ENCODE data around the gene PPP1R3F. TPM values are rescaled to one million over a fixed set of nuclear protein-coding genes. Genes with fewer than 3 reads are reported as not detected.

The PPP1R3F gene
- total RNA-seq, 1 experiment from 2014 or later = 8.9 TPM

DNA sequence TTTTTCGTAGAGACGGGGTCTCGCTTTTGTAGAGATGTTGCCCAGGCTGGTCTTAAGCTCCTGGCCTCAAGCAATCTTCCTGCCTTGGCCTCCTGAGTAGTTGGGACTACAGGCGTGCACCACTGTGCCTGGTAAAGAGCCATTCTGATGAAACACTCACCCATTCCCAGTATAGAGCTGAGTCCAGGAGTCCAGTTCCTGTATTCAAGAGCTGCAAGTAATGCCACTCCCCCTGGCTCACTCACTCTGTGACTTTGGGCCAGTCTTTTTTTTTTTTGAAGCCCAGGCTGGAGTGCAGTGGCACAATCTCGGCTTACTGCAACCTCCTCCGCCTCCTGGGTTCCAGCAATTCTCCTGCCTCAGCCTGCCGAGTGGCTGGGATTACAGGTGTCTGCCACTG, 30.9 kb upstream of the PPP1R3F start:
- H3K27me3 ChIP-seq (ENCODE audit: control insufficient read depth, insufficient read depth, low read length) = no peaks in the 10 kb centered on the region
- H3K36me3 ChIP-seq (replicated peaks; ENCODE audit: control insufficient read depth, insufficient read depth, low read length) = no peaks in the 10 kb centered on the region
- H3K4me3 ChIP-seq (ENCODE audit: insufficient read depth, low read depth, low read length) = no peak overlapping the region
- no peak for DNase-seq

DNA sequence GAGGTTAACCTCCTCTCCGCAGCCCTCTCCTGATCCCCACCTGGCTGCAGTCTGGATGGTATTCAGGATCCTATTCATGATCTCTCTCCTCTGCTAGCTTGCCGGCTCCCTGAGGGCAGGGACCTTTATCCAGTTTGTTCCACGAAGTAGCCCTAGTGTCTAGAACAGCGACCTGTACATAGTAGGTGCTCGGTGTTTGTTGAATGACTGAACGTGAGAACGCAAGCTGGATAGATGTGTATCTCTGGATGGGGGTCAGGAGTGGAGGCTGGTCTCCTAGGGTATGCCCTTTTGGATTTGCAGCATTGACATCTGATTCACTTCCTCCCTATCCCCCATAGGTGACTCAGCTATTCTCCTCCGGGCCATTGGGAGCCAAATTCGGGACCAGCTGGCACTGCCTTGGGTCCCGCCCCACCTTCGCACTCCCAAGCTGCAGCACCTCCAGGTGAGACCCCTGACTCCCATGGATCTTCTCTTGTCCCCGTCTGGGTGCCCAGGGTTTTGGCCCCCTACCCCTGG, 27.0 kb upstream of the PPP1R3F start:
- no peak for DNase-seq
- Histone ChIP-seq H3K27me3 (ENCODE audit: control insufficient read depth, insufficient read depth, low read length) (no peaks in the 10 kb centered on the region), H3K36me3 (replicated peaks; ENCODE audit: control insufficient read depth, insufficient read depth, low read length) (no peaks in the 10 kb centered on the region), H3K4me3 (ENCODE audit: insufficient read depth, low read depth, low read length) (no peak overlapping the region)

DNA sequence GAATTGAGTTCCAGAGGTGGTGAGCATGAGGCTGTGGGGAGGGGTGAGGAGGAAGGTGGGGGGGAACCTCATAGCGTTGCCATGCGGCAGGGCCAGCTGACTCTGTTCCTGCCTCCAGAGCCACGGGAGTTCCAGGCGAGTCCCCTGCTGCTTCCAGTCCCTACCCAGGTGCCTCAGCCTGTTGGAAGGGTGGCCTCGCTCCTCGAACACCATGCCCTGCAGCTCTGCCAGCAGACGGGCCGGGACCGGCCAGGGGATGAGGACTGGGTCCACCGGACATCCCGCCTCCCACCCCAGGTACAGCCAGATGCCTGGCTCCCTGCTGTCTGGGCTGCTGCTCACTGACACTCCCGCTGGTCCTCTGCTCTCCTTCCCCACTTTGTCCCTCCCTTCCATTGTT, 26.4 kb upstream of the PPP1R3F start:
- Histone ChIP-seq H3K27me3 (ENCODE audit: control insufficient read depth, insufficient read depth, low read length) (no peaks in the 10 kb centered on the region), H3K4me3 (ENCODE audit: insufficient read depth, low read depth, low read length) (no peak overlapping the region)
- peak; percentile 31 for DNase-seq

DNA sequence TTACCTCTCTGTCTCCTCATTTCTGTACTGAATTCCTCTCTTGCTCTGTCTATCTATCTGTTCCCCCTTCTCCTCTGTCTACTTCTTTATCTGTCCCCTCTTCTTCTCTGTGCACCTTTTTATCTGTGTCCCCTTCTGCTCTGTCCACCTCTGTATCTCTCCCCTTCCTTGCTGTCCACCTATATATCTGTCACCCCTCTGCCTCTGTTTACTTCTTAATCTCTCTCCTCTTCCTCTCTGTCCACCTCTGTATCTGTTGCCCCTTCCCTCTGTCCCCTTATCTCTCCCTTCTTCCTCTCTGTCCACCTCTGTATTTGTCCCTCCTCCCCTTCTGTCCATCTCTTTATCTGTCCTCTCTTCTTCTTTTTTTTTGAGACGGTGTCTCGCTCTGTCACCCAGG, 25.4 kb upstream of the PPP1R3F start:
- Histone ChIP-seq H3K36me3 (replicated peaks; ENCODE audit: control insufficient read depth, insufficient read depth, low read length) (no peaks in the 10 kb centered on the region), H3K27me3 (ENCODE audit: control insufficient read depth, insufficient read depth, low read length) (no peaks in the 10 kb centered on the region), H3K4me3 (ENCODE audit: insufficient read depth, low read depth, low read length) (no peak overlapping the region)
- no peak for DNase-seq

More for the DNA sequence above, 26.4 kb upstream of the PPP1R3F start:
- no peaks in the 10 kb centered on the region for H3K36me3 ChIP-seq (replicated peaks; ENCODE audit: control insufficient read depth, insufficient read depth, low read length)

DNA sequence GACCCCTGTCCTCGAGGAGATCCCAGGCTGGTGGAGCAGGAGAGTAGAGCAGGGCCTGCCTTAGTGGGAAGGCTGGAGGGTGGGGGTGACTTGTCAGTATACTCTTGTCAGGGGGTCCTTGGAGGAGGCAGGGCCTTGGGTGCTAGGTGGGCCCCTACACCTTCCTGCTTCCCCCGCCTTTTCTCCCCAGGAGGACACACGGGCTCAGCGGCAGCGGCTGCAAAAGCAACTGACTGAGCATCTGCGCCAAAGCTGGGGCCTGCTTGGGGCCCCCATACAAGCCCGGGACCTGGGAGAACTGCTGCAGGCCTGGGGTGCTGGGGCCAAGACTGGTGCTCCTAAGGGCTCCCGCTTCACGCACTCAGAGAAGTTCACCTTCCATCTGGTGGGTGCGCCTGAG, 23.1 kb upstream of the PPP1R3F start:
- no peak for DNase-seq
- Histone ChIP-seq H3K36me3 (replicated peaks; ENCODE audit: control insufficient read depth, insufficient read depth, low read length) (no peaks in the 10 kb centered on the region), H3K4me3 (ENCODE audit: insufficient read depth, low read depth, low read length) (no peak overlapping the region), H3K27me3 (ENCODE audit: control insufficient read depth, insufficient read depth, low read length) (no peaks in the 10 kb centered on the region)

DNA sequence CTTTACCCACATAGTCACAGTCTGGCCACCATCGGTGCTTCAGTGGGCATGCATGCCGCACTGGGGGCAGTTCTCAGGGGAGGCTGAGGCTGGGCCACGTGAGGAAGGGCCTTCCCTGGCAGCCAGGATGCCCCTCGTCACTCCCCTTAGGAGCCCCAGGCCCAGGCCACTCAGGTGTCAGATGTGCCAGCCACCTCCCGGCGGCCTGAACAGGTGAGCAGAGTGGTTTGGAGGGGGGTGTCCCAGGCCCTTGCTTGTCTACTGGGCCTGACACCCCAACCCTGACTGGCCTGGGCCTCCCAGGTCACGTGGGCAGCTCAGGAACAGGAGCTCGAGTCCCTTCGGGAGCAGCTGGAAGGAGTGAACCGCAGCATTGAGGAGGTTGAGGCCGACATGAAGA, 22.2 kb upstream of the PPP1R3F start:
- Histone ChIP-seq H3K27me3 (ENCODE audit: control insufficient read depth, insufficient read depth, low read length) (no peaks in the 10 kb centered on the region), H3K4me3 (ENCODE audit: insufficient read depth, low read depth, low read length) (no peak overlapping the region), H3K36me3 (replicated peaks; ENCODE audit: control insufficient read depth, insufficient read depth, low read length) (no peaks in the 10 kb centered on the region)
- peak; percentile 35 for DNase-seq

DNA sequence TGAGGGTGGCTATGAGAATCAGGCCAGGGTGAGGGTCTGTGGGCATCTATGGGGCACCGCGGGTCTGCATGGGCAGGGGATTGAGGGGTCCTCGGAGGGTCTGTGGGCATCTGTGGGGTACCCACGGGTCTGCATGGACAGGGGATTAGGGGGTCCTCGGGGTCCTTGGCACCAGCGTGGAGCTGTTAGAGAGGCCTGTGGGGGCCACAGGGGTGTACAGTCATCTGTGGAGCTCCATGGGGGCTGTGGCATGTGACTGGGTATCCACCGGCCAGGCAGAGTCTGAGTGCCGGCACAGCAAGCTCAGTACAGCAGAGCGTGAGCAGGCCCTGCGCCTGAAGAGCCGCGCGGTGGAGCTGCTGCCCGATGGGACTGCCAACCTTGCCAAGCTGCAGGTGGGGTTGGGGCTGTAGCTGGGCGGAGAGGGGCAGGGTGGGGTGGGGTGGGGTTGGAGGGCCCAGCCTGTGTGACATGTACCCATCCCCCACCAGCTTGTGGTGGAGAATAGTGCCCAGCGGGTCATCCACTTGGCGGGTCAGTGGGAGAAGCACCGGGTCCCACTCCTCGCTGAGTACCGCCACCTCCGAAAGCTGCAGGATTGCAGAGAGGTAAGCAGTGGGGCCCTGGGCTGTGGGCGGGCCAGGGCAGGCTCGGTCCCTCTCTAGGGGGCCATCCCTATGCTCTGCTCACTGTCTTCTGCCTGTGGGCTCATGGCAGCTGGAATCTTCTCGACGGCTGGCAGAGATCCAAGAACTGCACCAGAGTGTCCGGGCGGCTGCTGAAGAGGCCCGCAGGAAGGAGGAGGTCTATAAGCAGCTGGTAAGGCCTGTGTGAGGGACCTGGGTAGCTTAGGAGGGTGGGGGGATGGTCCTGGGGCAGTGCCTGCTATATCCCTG, 21.4 kb upstream of the PPP1R3F start:
- Histone ChIP-seq H3K27me3 (ENCODE audit: control insufficient read depth, insufficient read depth, low read length) (no peaks in the 10 kb centered on the region), H3K4me3 (ENCODE audit: insufficient read depth, low read depth, low read length) (no peak overlapping the region), H3K36me3 (replicated peaks; ENCODE audit: control insufficient read depth, insufficient read depth, low read length) (no peaks in the 10 kb centered on the region)
- DNase-seq = peak; percentile 34

DNA sequence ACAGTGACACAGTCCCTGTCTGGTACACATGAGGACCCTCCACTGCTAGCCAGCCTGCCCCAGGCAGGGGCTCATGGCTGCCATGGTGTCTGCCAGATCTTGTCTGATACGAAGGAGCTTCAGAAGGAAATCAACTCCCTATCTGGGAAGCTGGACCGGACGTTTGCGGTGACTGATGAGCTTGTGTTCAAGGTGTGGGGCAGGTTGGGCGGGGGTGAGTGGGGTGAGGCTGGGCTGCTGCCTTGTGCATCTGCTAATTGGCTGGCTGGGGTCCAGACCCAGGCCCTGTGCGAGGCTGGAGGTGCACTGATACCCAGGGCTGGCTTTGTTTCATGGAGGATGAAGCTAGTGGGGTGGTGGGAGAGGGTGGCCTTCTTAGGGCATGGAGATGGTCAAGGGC, 20.5 kb upstream of the PPP1R3F start:
- no peak overlapping the region for H3K4me3 ChIP-seq (ENCODE audit: insufficient read depth, low read depth, low read length)
- no peaks in the 10 kb centered on the region for H3K36me3 ChIP-seq (replicated peaks; ENCODE audit: control insufficient read depth, insufficient read depth, low read length)
- DNase-seq = peak; percentile 28
- no peaks in the 10 kb centered on the region for H3K27me3 ChIP-seq (ENCODE audit: control insufficient read depth, insufficient read depth, low read length)

DNA sequence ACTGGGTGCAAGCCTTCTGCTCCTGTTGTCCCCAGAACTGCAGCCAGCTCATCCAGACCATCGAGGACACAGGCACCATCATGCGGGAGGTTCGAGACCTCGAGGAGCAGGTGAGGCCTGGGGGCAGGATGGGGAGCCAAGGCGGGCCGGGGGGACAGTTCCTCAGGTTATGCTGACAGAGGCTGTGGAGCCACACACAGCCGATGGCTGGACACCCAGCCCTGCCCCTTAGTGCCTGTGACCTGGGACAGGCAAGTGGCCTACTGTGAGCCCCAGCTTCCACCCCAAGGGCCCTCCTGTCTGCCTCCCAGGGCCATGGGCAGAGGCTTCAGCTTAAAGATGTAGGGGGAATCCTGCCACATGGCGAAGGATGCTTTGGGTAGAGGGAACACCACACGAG, 20.0 kb upstream of the PPP1R3F start:
- peak; percentile 32 for DNase-seq
- Histone ChIP-seq H3K4me3 (ENCODE audit: insufficient read depth, low read depth, low read length) (no peak overlapping the region), H3K36me3 (replicated peaks; ENCODE audit: control insufficient read depth, insufficient read depth, low read length) (no peaks in the 10 kb centered on the region), H3K27me3 (ENCODE audit: control insufficient read depth, insufficient read depth, low read length) (no peaks in the 10 kb centered on the region)

DNA sequence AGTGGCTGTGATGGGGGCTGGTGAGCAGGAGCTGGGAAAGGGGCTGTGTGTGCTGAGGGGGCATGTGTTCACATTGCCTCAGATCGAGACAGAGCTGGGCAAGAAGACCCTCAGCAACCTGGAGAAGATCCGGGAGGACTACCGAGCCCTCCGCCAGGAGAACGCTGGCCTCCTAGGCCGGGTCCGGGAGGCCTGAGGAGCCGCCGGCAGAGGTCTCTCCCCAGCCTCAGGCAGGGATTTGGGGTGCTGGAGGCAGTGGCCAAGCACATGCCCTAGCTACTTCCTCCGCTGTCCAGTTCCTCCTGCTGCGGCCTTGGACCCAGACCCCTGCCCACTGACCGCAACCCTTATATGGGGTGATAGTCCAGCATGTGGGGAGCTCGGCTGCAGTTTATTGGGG, 19.5 kb upstream of the PPP1R3F start:
- Histone ChIP-seq H3K27me3 (ENCODE audit: control insufficient read depth, insufficient read depth, low read length) (no peaks in the 10 kb centered on the region), H3K4me3 (ENCODE audit: insufficient read depth, low read depth, low read length) (no peak overlapping the region), H3K36me3 (replicated peaks; ENCODE audit: control insufficient read depth, insufficient read depth, low read length) (no peaks in the 10 kb centered on the region)
- peak; percentile 42 for DNase-seq

DNA sequence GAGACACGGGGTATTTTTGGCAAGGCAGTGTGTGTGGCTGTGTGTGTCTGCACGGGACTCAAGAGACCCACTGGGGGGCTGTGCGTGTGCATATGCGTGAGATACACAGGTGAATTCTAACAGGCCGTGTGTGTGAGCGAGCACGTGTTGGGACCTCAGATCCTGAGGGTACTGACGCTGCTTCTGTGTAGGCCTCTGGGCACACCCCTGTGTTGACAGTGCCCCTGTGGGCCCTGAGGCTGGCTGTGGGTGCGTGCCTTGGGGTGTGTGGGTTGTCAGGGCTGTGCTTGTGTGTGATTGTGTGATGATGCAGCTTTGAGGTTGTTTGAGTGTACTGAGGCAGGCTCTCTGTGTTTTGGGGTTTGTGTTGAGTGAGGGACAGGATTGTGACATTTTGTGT, 19.0 kb upstream of the PPP1R3F start:
- Histone ChIP-seq H3K27me3 (ENCODE audit: control insufficient read depth, insufficient read depth, low read length) (no peaks in the 10 kb centered on the region), H3K36me3 (replicated peaks; ENCODE audit: control insufficient read depth, insufficient read depth, low read length) (no peaks in the 10 kb centered on the region), H3K4me3 (ENCODE audit: insufficient read depth, low read depth, low read length) (no peak overlapping the region)
- peak; percentile 42 for DNase-seq

DNA sequence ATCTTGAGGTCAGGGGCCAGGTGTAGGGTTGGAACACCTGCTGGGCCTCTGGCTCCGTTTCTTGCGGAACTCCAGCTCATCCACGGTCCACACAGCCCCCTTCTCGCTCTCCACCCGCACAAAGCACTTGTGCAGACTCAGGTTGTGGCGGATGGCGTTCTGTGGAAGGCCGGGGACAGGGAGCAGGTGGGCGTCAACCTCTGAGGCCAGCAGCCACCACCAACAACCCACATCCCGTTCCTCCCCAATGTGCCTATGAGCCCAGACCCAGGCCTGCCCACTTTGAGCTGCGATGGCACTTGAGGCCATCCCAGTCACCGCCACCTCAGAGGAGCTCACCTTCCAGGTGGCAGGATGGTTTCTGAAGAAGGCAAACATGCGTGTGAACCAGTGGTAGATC, 18.3 kb upstream of the PPP1R3F start:
- peak; percentile 33 for DNase-seq
- no peaks in the 10 kb centered on the region for H3K27me3 ChIP-seq (ENCODE audit: control insufficient read depth, insufficient read depth, low read length)
- H3K36me3 ChIP-seq (replicated peaks; ENCODE audit: control insufficient read depth, insufficient read depth, low read length) = no peaks in the 10 kb centered on the region
- H3K4me3 ChIP-seq (ENCODE audit: insufficient read depth, low read depth, low read length) = no peak overlapping the region

DNA sequence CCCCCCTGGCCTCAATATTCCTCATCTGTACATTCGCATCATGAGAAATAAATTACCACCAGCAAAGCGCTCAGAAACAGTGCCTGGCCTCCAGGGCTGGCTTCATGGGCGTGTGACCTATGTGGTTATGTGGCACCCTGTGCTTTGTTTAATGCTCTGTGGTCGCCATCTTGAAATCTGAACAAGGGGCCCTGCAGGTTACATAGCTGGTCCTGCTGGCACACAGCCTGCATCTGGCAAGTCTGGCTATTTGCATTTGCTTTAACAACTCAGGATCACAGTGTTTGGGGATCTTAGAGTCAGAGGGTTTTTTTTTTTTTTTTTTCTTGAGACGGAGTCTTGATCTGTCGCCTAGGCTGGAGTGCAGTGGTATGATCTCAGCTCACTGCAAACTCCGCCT, 15.0 kb upstream of the PPP1R3F start:
- H3K36me3 ChIP-seq (replicated peaks; ENCODE audit: control insufficient read depth, insufficient read depth, low read length) = no peaks in the 10 kb centered on the region
- no peak for DNase-seq
- no peak overlapping the region for H3K4me3 ChIP-seq (ENCODE audit: insufficient read depth, low read depth, low read length)
- H3K27me3 ChIP-seq (ENCODE audit: control insufficient read depth, insufficient read depth, low read length) = no peaks in the 10 kb centered on the region

DNA sequence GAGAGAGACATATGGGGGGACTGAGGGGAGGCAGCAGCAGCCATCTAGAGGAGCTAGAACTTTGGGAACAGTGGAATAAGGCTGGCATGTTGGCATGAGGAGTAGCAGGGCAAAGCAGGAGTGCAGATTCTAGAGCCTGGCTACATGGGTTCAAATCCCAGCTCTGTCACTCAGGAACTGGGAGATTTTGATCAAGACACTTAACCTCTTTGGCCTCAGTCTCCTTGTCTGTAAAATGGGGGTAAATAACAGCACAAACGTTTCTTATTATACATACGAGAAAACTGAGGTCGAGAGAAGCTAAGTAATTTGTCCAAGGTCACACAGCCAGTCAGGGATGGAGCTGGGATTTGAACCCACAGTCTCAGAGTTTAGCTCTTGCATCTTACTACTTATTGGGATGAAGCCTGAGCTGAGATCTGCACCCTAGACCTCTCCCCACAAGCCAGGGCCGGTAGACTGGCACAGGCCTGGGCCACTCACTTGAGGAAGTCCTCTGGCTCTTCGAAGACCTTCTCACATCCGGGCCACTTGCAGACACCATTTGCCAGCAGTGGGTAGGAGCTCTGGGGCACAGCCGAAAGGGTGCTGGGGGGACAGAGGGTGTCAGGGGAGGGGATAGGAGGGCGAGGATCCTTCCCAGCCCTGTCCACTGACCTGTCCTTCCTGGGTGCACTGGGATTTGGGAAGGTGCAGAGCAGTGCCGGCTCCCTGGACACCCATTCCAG, 13.2 kb upstream of the PPP1R3F start:
- Histone ChIP-seq H3K4me3 (ENCODE audit: insufficient read depth, low read depth, low read length) (no peak overlapping the region), H3K36me3 (replicated peaks; ENCODE audit: control insufficient read depth, insufficient read depth, low read length) (no peaks in the 10 kb centered on the region), H3K27me3 (ENCODE audit: control insufficient read depth, insufficient read depth, low read length) (no peaks in the 10 kb centered on the region)
- peak; percentile 28 for DNase-seq

Measured in H7 (cell line).